Heart left ventricle (tissue), 13 donors: ENCODE results near the gene NFKB1.

ENCODE experiments used
- CTCF ChIP-seq, 12 donors: fragments of 200-600 bp; sonication (generic) in 4 of 12; IDR thresholded peaks; one replicate each; pipeline versions ENCODE4 v1.5.0 to v1.8.0; 2018 to 2022; ENCODE audit warnings: antibody characterized with exemption in 12 of 12, mild to moderate bottlenecking in 5 of 12
- POLR2A ChIP-seq, 2 donors: fragments of 450-650 bp; IDR thresholded peaks; one replicate each; pipeline ENCODE4 v1.6.1; 2017; ENCODE audit warnings: antibody characterized with exemption in 2 of 2, mild to moderate bottlenecking in 2 of 2, moderate library complexity in 2 of 2
- donor health status: ischemic (EF 13 %, LVEDD 7.1; RV severe dilation, severe dysfunction).
- donor health status: DM: no; HTN: yes; CAD: no.
- donor health status: DM: no; HTN: no; CAD: no.
- donor health status: ischemic (EF 25% LVEDD 6.9; RV normal size, moderate dysfunction).
- donor health status: ischemic (EF 25% LVEDD 5.7; RV mildly dilated, moderate dysfunction).
- donor health status: ischemic (EF 35%, LVEDD 5.7; RV mildly dilated, moderate dysfunction).
- donor health status: nonischemic (EF 11% LVEDD 7.7; RV severe dilation, severe dysfunction).
- donor health status: DM: yes; HTN: yes; CAD: no.
- donor health status: PGD.
- donor health status: ischemic (EF 29% LVEDD 5.4; RV normal size, mild dysfunction).
- donor health status: nonischemic (EF 23%, LVEDD 6.1; RV moderate dilation, normal function).

DNA sequence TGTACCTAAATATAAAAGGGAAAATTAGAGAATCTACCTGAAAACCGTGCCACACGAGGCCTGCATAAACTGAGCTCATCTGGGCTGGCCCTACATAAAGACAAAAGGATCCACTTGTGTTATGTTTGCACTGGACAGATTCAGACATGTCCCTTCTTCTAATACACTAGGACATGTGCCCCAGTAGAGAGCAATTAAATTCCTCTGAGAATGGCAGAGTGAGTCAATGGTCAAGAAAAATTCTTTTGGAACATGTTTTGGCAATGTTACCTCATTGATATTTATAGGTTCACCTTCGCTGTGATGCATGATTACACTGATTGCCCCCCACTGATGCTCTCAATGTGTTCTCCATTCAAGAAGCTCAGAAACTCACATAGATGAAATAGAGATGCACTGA, 164.4 kb downstream of the NFKB1 start:
- TF ChIP-seq CTCF (IDR thresholded peaks at IDR 0.05) = no peak
- no peak for TF ChIP-seq POLR2A (IDR thresholded peaks at IDR 0.05)
